GM06990 (cell line): ENCODE data around the gene TAB3.

Experiments used
- DNase-seq: peaks from one replicate; pipeline ENCODE4 v3.0.0-alpha.2; 2011; ENCODE audit not compliant: insufficient read length; ENCODE audit errors: extremely low read depth
- H3K27me3 ChIP-seq: replicated peaks from 2 replicates; pipeline ENCODE4 v1.6.0; 2011; ENCODE audit warnings: low read length; ENCODE audit not compliant: control insufficient read depth, insufficient read depth
- H3K36me3 ChIP-seq: 2 replicates; pipeline ENCODE4 v1.5.1; 2011; ENCODE audit warnings: low read length; ENCODE audit not compliant: control insufficient read depth, insufficient read depth
- H3K4me3 ChIP-seq: replicated peaks from 2 replicates; pipeline ENCODE4 v1.5.1; 2011; ENCODE audit warnings: low read depth, mild to moderate bottlenecking, control low read depth, low read length
- CTCF ChIP-seq: IDR thresholded peaks from 2 replicates; pipeline ENCODE4 v1.5.1; 2011; ENCODE audit warnings: low read length, control low read depth, mild to moderate bottlenecking, inconsistent platforms; ENCODE audit not compliant: insufficient read depth, poor library complexity, severe bottlenecking

TAB3 gene

GRCh38 chrX:30885136-30885535, 3.9 kb downstream of the TAB3 start:
- Histone ChIP-seq H3K27me3 (no peaks in the 10 kb centered on the region), H3K36me3 (no peaks in the 10 kb centered on the region), H3K4me3 (no peak overlapping the region)
- TF ChIP-seq CTCF, result no peak
- no peak for DNase-seq

DNA sequence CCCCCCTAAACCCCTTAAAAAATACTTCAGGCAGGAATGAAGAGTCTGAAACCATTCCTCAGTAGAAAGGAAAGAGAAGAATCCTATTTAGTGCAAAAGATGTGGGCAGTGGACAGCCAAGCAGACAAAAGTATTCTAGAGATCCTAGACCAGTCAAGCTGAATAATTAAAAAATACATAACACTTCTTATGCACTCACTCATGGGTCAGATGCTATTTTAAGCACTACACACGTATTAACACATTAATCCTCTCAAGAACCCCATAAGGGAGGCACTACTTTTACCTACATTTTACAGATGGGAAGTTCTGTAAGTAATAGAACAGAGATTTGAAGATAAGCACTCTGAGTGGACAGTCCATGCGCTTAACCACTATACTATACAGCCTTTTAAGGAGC, 5.9 kb downstream of the TAB3 start:
- Histone ChIP-seq H3K36me3 (no peaks in the 10 kb centered on the region), H3K4me3 (no peak overlapping the region), H3K27me3 (no peaks in the 10 kb centered on the region)
- TF ChIP-seq CTCF, result no peak
- DNase-seq, result no peak

GRCh38 chrX:30881797-30882196, 7.3 kb downstream of the TAB3 start:
- no peak overlapping the region for H3K4me3 ChIP-seq

DNA sequence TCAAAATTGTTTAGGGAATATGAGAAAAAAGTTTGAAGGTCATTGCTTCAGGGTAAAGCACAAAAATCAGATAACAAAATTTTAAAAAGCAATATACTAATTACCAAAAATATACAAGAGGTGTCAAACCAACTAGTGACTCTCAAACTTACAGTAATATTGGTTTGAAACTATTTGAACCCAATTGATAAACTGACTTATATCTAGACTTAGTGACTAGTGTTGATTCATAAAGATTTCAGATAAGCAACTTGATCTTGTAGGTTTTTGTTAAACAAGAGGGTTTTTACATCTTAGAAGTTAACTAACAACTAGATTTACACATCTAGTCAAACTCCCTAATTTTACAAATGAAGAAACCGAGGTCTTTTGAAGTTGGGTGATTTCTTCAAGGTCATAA, 7.7 kb downstream of the TAB3 start:
- Histone ChIP-seq H3K27me3 (no peaks in the 10 kb centered on the region), H3K4me3 (no peak overlapping the region), H3K36me3 (no peaks in the 10 kb centered on the region)
- DNase-seq, result no peak
- TF ChIP-seq CTCF, result no peak

More at GRCh38 chrX:30881797-30882196, 7.3 kb downstream of the TAB3 start:
- no peaks in the 10 kb centered on the region for H3K36me3 ChIP-seq
- no peaks in the 10 kb centered on the region for H3K27me3 ChIP-seq
- no peak for TF ChIP-seq CTCF
- DNase-seq, result no peak

GRCh38 chrX:30880058-30880457, 9.0 kb downstream of the TAB3 start:
- no peak for TF ChIP-seq CTCF

GRCh38 chrX:30876367-30876766, 12.7 kb downstream of the TAB3 start:
- Histone ChIP-seq H3K36me3 (no peaks in the 10 kb centered on the region), H3K27me3 (no peaks in the 10 kb centered on the region), H3K4me3 (no peak overlapping the region)
- DNase-seq, result no peak
- no peak for TF ChIP-seq CTCF

More at GRCh38 chrX:30880058-30880457, 9.0 kb downstream of the TAB3 start:
- H3K36me3 ChIP-seq, result no peaks in the 10 kb centered on the region
- H3K27me3 ChIP-seq, result no peaks in the 10 kb centered on the region
- no peak for DNase-seq
- no peak overlapping the region for H3K4me3 ChIP-seq
